Hepatic stellate cell (primary cell): ENCODE measurements around the gene TERB1.
"Not testable (repeated sequence)": the region's sequence is repeated elsewhere in the genome, so short reads cannot be mapped to it uniquely, and the experiment has no call there.

Experiments
- DNase-seq: peaks from one replicate; pipeline ENCODE4 v3.0.0; 2011; ENCODE audit warnings: low spot score

The TERB1 gene

GRCh38 chr16:66814734-66815133 is 13.3 kb upstream of the TERB1 start:
- no peak for DNase-seq

- DNase-seq: no peak
These were observed 9.7 kb upstream of the TERB1 start for GRCh38 chr16:66811043-66811442.

GRCh38 chr16:66810391-66810790 is 9.0 kb upstream of the TERB1 start:
- DNase-seq: no peak

GRCh38 chr16:66809765-66810164 is 8.4 kb upstream of the TERB1 start:
- DNase-seq: no peak

- DNase-seq: no peak
These were observed 775 bp upstream of the TERB1 start for GRCh38 chr16:66802159-66802558.

GRCh38 chr16:66800856-66801255 is 528 bp downstream of the TERB1 start:
- no peak for DNase-seq

GRCh38 chr16:66798161-66798560 is 3.2 kb downstream of the TERB1 start:
- DNase-seq: no peak

GRCh38 chr16:66793984-66794383 is 7.4 kb downstream of the TERB1 start:
- not testable (repeated sequence) for DNase-seq

- no peak for DNase-seq
These were observed 11.2 kb downstream of the TERB1 start for GRCh38 chr16:66790130-66790733.

GRCh38 chr16:66787427-66787826 is 14.0 kb downstream of the TERB1 start:
- no peak for DNase-seq

- no peak for DNase-seq
These were observed 14.8 kb downstream of the TERB1 start for GRCh38 chr16:66786551-66786950.

- DNase-seq: no peak
These were observed 24.9 kb downstream of the TERB1 start for GRCh38 chr16:66776457-66776856.

- DNase-seq: no peak
These were observed 26.4 kb downstream of the TERB1 start for GRCh38 chr16:66774981-66775380.

- no peak for DNase-seq
These were observed 43.3 kb downstream of the TERB1 start for GRCh38 chr16:66758086-66758485.

- no peak for DNase-seq
These were observed 46.6 kb downstream of the TERB1 start for GRCh38 chr16:66754819-66755218.

GRCh38 chr16:66754211-66754610 is 47.2 kb downstream of the TERB1 start:
- DNase-seq: no peak

GRCh38 chr16:66752958-66753357 is 48.4 kb downstream of the TERB1 start:
- DNase-seq: no peak

- DNase-seq: no peak
These were observed 49.0 kb downstream of the TERB1 start for GRCh38 chr16:66752379-66752778.

GRCh38 chr16:66751992-66752322 is 49.4 kb downstream of the TERB1 start:
- DNase-seq: no peak

GRCh38 chr16:66751303-66751991 is 49.9 kb downstream of the TERB1 start, which contains the start of gene DYNC1LI2:
TSS of gene DYNC1LI2 (minus strand) at chr16:66751609. CDS start at chr16:66751591, 18 bp downstream.
- DNase-seq: peak; percentile 91

GRCh38 chr16:66751053-66751302 is 50.4 kb downstream of the TERB1 start:
- DNase-seq: no peak

GRCh38 chr16:66750279-66751052 is 50.9 kb downstream of the TERB1 start:
- DNase-seq: peak; percentile 16

- DNase-seq: no peak
These were observed 54.7 kb downstream of the TERB1 start for GRCh38 chr16:66746682-66747081.

- DNase-seq: no peak
These were observed 55.3 kb downstream of the TERB1 start for GRCh38 chr16:66746048-66746447.
